H1 (cell line): ENCODE results near the gene MMEL1. TPM values are rescaled to one million over a fixed set of nuclear protein-coding genes. Genes with fewer than 3 reads are reported as not detected.

ENCODE experiments used
- CTCF ChIA-PET: fragments of 300-600 bp; sonication (Branson Sonifier 250); formaldehyde crosslinking; loops from one replicate; lab custom pipeline; 2021; ENCODE audit not compliant: partially characterized antibody; lab: Charles Lee
- POLR2A ChIA-PET: fragments of 300-600 bp; sonication (Branson Sonifier 250); formaldehyde crosslinking; loops from one replicate; lab custom pipeline; 2021; ENCODE audit warnings: inconsistent platforms; ENCODE audit not compliant: partially characterized antibody; lab: Charles Lee
- DNase-seq, 2 experiments: peaks; one replicate each; pipeline versions ENCODE4 v3.0.0 to v3.0.0-alpha.2; 2010 to 2022; ENCODE audit warnings: low spot score in 2 of 2, low read depth in 1 of 2, mixed read lengths in 1 of 2
- FAIRE-seq: peaks from 2 replicates; lab custom pipeline; 2011; peaks lifted over from hg19 to GRCh38; lab: Jason Lieb, UNC
- H2AFZ ChIP-seq: 2 replicates; pipeline ENCODE4 v1.8.1; 2012; ENCODE audit warnings: low read length, inconsistent platforms
- H2AK5ac ChIP-seq: 2 replicates; pipeline ENCODE4 v1.6.1; 2013; ENCODE audit warnings: low read depth, low read length
- H2BK120ac ChIP-seq: replicated peaks from 2 replicates; pipeline ENCODE3; 2013; ENCODE audit warnings: low read depth, low read length, inconsistent platforms
- H2BK12ac ChIP-seq: 2 replicates; pipeline ENCODE4 v1.6.1; 2013; ENCODE audit warnings: low read depth, low read length
- H2BK15ac ChIP-seq: 2 replicates; pipeline ENCODE4 v1.6.1; 2013; ENCODE audit warnings: low read length
- H2BK20ac ChIP-seq: 2 replicates; pipeline ENCODE4 v1.6.1; 2013; ENCODE audit warnings: low read length
- H2BK5ac ChIP-seq: 2 replicates; pipeline ENCODE4 v1.6.1; 2013; ENCODE audit warnings: low read depth, low read length
- H3K14ac ChIP-seq: 2 replicates; pipeline ENCODE4 v1.6.1; 2013; ENCODE audit warnings: inconsistent platforms; ENCODE audit not compliant: insufficient read length
- H3K18ac ChIP-seq: 2 replicates; pipeline ENCODE4 v1.6.1; 2013; ENCODE audit warnings: low read length; ENCODE audit errors: extremely low read depth
- H3K23ac ChIP-seq: 2 replicates; pipeline ENCODE4 v1.6.1; 2013; ENCODE audit warnings: inconsistent platforms; ENCODE audit not compliant: insufficient read length
- H3K23me2 ChIP-seq: 2 replicates; pipeline ENCODE4 v1.6.1; 2013; ENCODE audit warnings: low read depth, low read length
- H3K27ac ChIP-seq: 2 replicates; pipeline ENCODE4 v1.6.1; 2011; ENCODE audit warnings: low read depth, low read length, inconsistent platforms
- H3K27me3 ChIP-seq, 4 experiments: replicated peaks in 1 of 4; 1 replicate in 1 of 4; 2 replicates in 3 of 4; pipeline versions ENCODE4 v1.6.1 to v1.8.1; 2011 to 2013; ENCODE audit warnings: low read length in 3 of 4, mild to moderate bottlenecking in 3 of 4, inconsistent platforms in 2 of 4, mixed read lengths in 2 of 4, moderate library complexity in 1 of 4; ENCODE audit not compliant: control insufficient read depth in 3 of 4, insufficient read depth in 3 of 4; ENCODE audit errors: extremely low read depth in 1 of 4
- H3K36me3 ChIP-seq, 4 experiments: 2 replicates each; pipeline versions ENCODE4 v1.6.1 to v1.8.1; 2011 to 2013; ENCODE audit warnings: mild to moderate bottlenecking in 4 of 4, low read length in 3 of 4, moderate library complexity in 2 of 4, control low read depth in 1 of 4, inconsistent platforms in 1 of 4; ENCODE audit not compliant: insufficient read depth in 4 of 4, control insufficient read depth in 2 of 4
- H3K4ac ChIP-seq: replicated peaks from 2 replicates; pipeline ENCODE3; 2013; ENCODE audit warnings: low read length, low read depth, mixed read lengths, inconsistent platforms; ENCODE audit not compliant: insufficient read length
- H3K4me1 ChIP-seq, 4 experiments: replicated peaks in 1 of 4; 1 replicate in 1 of 4; 2 replicates in 3 of 4; pipeline versions ENCODE4 v1.6.1 to v1.8.1; 2011 to 2013; ENCODE audit warnings: low read length in 3 of 4, inconsistent platforms in 2 of 4, mixed read lengths in 1 of 4; ENCODE audit not compliant: insufficient read depth in 4 of 4, control insufficient read depth in 3 of 4
- H3K4me2 ChIP-seq, 2 experiments: 2 replicates each; pipeline versions ENCODE4 v1.6.1 to v1.8.1; 2011 to 2013; ENCODE audit warnings: low read depth in 2 of 2, low read length in 2 of 2, control low read depth in 1 of 2, inconsistent platforms in 1 of 2, mild to moderate bottlenecking in 1 of 2; ENCODE audit not compliant: insufficient read depth in 1 of 2
- H3K4me3 ChIP-seq, 4 experiments: fragments of 200-600, 300-600 bp in 1 of 4; sonication (generic), shearing (Covaris generic), sonication (Bioruptor Twin) in 1 of 4; 2 replicates each; pipeline versions ENCODE4 v1.5.1 to v1.8.1; 2011 to 2016; ENCODE audit warnings: low read length in 4 of 4, low read depth in 3 of 4, control low read depth in 2 of 4, inconsistent platforms in 2 of 4, mild to moderate bottlenecking in 2 of 4, mixed read lengths in 1 of 4, moderate library complexity in 1 of 4; ENCODE audit not compliant: insufficient read depth in 2 of 4; ENCODE audit errors: extremely low read depth in 1 of 4
- H3K56ac ChIP-seq: replicated peaks from 2 replicates; pipeline ENCODE3; 2013; ENCODE audit warnings: low read depth, mild to moderate bottlenecking, mixed read lengths, low read length, inconsistent platforms; ENCODE audit not compliant: insufficient read length
- H3K79me1 ChIP-seq: 2 replicates; pipeline ENCODE4 v1.6.1; 2013; ENCODE audit warnings: low read depth, low read length, control low read depth
- H3K79me2 ChIP-seq, 2 experiments: 2 replicates each; pipeline versions ENCODE4 v1.6.1 to v1.8.1; 2012 to 2013; ENCODE audit warnings: low read length in 2 of 2, mild to moderate bottlenecking in 2 of 2, inconsistent platforms in 1 of 2; ENCODE audit not compliant: insufficient read depth in 2 of 2, control insufficient read depth in 1 of 2
- H3K9ac ChIP-seq, 4 experiments: replicated peaks in 1 of 4; 1 replicate in 1 of 4; 2 replicates in 3 of 4; pipeline versions ENCODE4 v1.6.1 to v1.8.1; 2011 to 2013; ENCODE audit warnings: low read depth in 3 of 4, low read length in 3 of 4, control low read depth in 2 of 4, mild to moderate bottlenecking in 2 of 4, moderate library complexity in 2 of 4, inconsistent platforms in 1 of 4; ENCODE audit errors: extremely low read depth in 1 of 4
- H3K9me3 ChIP-seq, 2 experiments: 2 replicates each; pipeline versions ENCODE4 v1.6.1 to v1.8.1; 2012 to 2013; ENCODE audit warnings: mild to moderate bottlenecking in 2 of 2, moderate library complexity in 2 of 2, control low read depth in 1 of 2, inconsistent platforms in 1 of 2, low read depth in 1 of 2, low read length in 1 of 2, mixed read lengths in 1 of 2; ENCODE audit not compliant: insufficient read depth in 2 of 2
- H4K20me1 ChIP-seq, 2 experiments: replicated peaks in 1 of 2; 2 replicates each; pipeline versions ENCODE3 to v1.8.1; 2011 to 2013; ENCODE audit warnings: inconsistent platforms in 2 of 2, low read length in 2 of 2, mild to moderate bottlenecking in 1 of 2; ENCODE audit not compliant: insufficient read depth in 2 of 2, control insufficient read depth in 1 of 2
- H4K5ac ChIP-seq: 2 replicates; pipeline ENCODE4 v1.6.1; 2013; ENCODE audit warnings: low read length, low read depth, mixed read lengths, inconsistent platforms; ENCODE audit not compliant: insufficient read length
- H4K8ac ChIP-seq: 2 replicates; pipeline ENCODE4 v1.8.0; 2013; ENCODE audit warnings: mild to moderate bottlenecking, moderate library complexity, low read length, inconsistent platforms; ENCODE audit not compliant: insufficient read depth; ENCODE audit errors: extremely low read depth
- H4K91ac ChIP-seq: replicated peaks from 2 replicates; pipeline ENCODE3; 2013; ENCODE audit warnings: low read length, mixed read lengths, inconsistent platforms; ENCODE audit not compliant: insufficient read length
- FOSL1 ChIP-seq: IDR thresholded peaks from 2 replicates; pipeline ENCODE4 v1.6.1; 2011; ENCODE audit warnings: mild to moderate bottlenecking, low read depth, low read length, moderate library complexity; ENCODE audit not compliant: insufficient read depth
- GABPA ChIP-seq: IDR thresholded peaks from 2 replicates; pipeline ENCODE4 v1.6.1; 2011; ENCODE audit warnings: mild to moderate bottlenecking, low read length, moderate library complexity, borderline replicate concordance; ENCODE audit not compliant: insufficient read depth
- GTF2F1 ChIP-seq: IDR thresholded peaks from 2 replicates; pipeline ENCODE4 v1.6.1; 2012; ENCODE audit warnings: low read depth, low read length, improper control_type of control experiment, borderline replicate concordance
- HDAC6 ChIP-seq: IDR thresholded peaks from one replicate; pipeline ENCODE4 v1.7.1; 2012; ENCODE audit warnings: low read depth, mild to moderate bottlenecking, inconsistent platforms, low read length, moderate library complexity
- RAD21 ChIP-seq, 2 experiments: IDR thresholded peaks in 1 of 2; conservative IDR thresholded peaks in 1 of 2; 2 replicates each; pipeline ENCODE4 v1.6.1; 2011; ENCODE audit warnings: low read depth in 2 of 2, low read length in 2 of 2, improper control_type of control experiment in 1 of 2, inconsistent platforms in 1 of 2, mild to moderate bottlenecking in 1 of 2, moderate library complexity in 1 of 2
- RBBP5 ChIP-seq: IDR thresholded peaks from 2 replicates; pipeline ENCODE4 v1.7.1; 2012; ENCODE audit warnings: low read depth, mild to moderate bottlenecking, inconsistent platforms, low read length, moderate library complexity, borderline replicate concordance
- SP2 ChIP-seq: IDR thresholded peaks from 2 replicates; pipeline ENCODE4 v1.6.1; 2012; ENCODE audit warnings: mild to moderate bottlenecking, low read length, inconsistent platforms
- WGBS, 2 experiments: shearing (Covaris generic) in 1 of 2; methylation state at CpG; one replicate each; pipeline versions ENCODE4 v1.1.6 to v1.1.7; 2013 to 2015; ENCODE audit warnings: low lambda C conversion rate in 2 of 2, mixed read lengths in 2 of 2, inconsistent platforms in 1 of 2, low coverage in 1 of 2, missing lambda C conversion rate in 1 of 2; ENCODE audit not compliant: insufficient replicate concordance in 2 of 2, insufficient coverage in 1 of 2, insufficient read length in 1 of 2; ENCODE audit errors: extremely low coverage in 1 of 2, missing lambda C conversion rate in 1 of 2; 5-methylcytosine and 5-hydroxymethylcytosine counted together
- polyA plus RNA-seq, 7 experiments: library from polyadenylated mRNA; depleted of rRNA in 3 of 7; stranded (reverse) in 5 of 7; unstranded in 2 of 7; fragments of >200 nt in 5 of 7; fragments of 200-250 nt in 2 of 7; gene quantifications; 1 replicate in 5 of 7; 2 replicates in 1 of 7; 4 replicates in 1 of 7; pipeline versions ENCODE4 v1.2.1 to v1.2.3, GENCODE V29; 2011 to 2013; ENCODE audit warnings: missing spikeins in 2 of 7, mixed read lengths in 2 of 7
- total RNA-seq: library from RNA; stranded (reverse); fragmentation: NEBNext Ultra II Directional; extraction: Animal tissue kit (Norgen Biotek cat#: 25700); gene quantifications from 2 replicates; pipeline ENCODE4 v1.2.1, GENCODE V29; 2021
- TF ChIP-seq, protein P1 (sequence below), 3 experiments: IDR thresholded peaks; 1 replicate in 2 of 3; 2 replicates in 1 of 3; pipeline versions ENCODE4 v1.5.1 to v1.6.1; 2011; ENCODE audit warnings: low read length in 3 of 3, mild to moderate bottlenecking in 3 of 3, inconsistent platforms in 2 of 3, low read depth in 1 of 3, moderate library complexity in 1 of 3; ENCODE audit not compliant: insufficient read depth in 1 of 3; ENCODE audit errors: control extremely low read depth in 1 of 3

Gene MMEL1
- total and polyA plus RNA-seq, 2 of the 8 experiments (the other 6 are each of a cell fraction or from before 2014, with no cell fraction given), result 0.91 to 1.7 TPM

DNA sequence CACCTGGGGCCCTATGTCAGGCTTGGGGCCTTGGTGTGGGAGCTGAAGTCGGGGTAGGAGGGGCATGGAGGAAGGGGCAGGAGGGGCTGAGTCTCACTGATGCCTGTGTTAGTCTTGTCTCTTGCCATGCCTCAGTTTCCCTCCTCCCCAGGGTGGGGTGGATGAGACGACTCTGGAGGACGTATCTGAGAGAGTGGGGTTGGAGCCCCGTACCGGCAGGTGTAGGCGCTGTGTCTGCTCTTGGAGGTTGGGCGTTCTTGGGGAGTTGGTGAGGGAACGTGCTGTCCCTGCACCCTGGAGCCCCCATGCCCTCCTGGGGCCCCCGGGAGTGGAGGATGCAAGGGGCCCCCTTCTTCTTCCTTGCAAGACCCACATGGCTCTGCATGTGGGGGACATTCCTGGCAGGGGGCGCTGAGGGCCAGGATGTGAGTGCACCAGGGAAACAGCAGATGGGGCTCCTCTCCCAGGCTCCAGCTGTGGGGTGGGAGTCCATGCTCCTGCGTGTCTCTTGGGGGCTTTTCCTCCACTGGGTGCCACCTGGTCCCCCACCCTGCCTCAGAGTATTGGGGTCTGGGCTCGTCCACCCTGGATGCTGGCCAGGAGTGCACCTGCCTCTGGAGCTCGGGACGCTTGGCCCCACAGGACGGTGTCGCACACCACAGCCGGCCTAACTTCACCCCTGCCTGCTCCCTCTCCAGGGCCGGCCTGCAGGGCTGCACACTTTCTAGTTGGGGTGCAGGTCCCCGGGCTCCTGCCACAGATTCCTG is 78.0 kb downstream of the MMEL1 start:
- Histone ChIP-seq H3K18ac (no peak overlapping the region; the same call in 1 of the 2 replicates), H3K23ac (no peak overlapping the region), H3K27me3 (no peaks in the 10 kb centered on the region), H3K4me2 (no peak overlapping the region), H3K27ac (no peak overlapping the region), H4K91ac (no peak overlapping the region), H2BK20ac (no peak overlapping the region), H2BK120ac (no peak overlapping the region), H3K4me1 (peaks cover 0 to 6% (median 0%) of the 10 kb centered on the region in 4 experiments; a peak in 2 of 7 replicates), H2AFZ (no peak overlapping the region), H3K4ac (no peak overlapping the region), H3K79me2 (no peaks in the 10 kb centered on the region), H2BK5ac (no peak overlapping the region), H2AK5ac (no peak overlapping the region), H3K23me2 (no peaks in the 10 kb centered on the region), H2BK12ac (no peak overlapping the region), H4K5ac (no peak overlapping the region), H3K36me3 (no peaks in the 10 kb centered on the region), H3K56ac (no peak overlapping the region), H3K79me1 (no peaks in the 10 kb centered on the region), H3K14ac (no peak overlapping the region), H4K20me1 (no peaks in the 10 kb centered on the region), H3K4me3 (no peak overlapping the region), H3K9ac (no peak overlapping the region), H4K8ac (0 out of 2 replicates have a peak overlapping the region, but pooled peaks have one; percentile 25), H2BK15ac (no peak overlapping the region; the same call in 1 of the 2 replicates), H3K9me3 (no peaks in the 10 kb centered on the region; a peak in 1 of 4 replicates)
- no peak for DNase-seq
- no peak for FAIRE-seq
- POLR2A ChIA-PET, result no interaction called here
- peak; percentile 70 to 77 for TF ChIP-seq RAD21 (IDR thresholded peaks at IDR 0.05 in 1 of 2, conservative IDR thresholded peaks at IDR 0.05 in 1 of 2; ENCODE audit: low read depth in 2 of 2, low read length in 2 of 2)
- no peak for TF ChIP-seq HDAC6
- TF ChIP-seq RBBP5, result no peak
- TF ChIP-seq, protein P1, sequence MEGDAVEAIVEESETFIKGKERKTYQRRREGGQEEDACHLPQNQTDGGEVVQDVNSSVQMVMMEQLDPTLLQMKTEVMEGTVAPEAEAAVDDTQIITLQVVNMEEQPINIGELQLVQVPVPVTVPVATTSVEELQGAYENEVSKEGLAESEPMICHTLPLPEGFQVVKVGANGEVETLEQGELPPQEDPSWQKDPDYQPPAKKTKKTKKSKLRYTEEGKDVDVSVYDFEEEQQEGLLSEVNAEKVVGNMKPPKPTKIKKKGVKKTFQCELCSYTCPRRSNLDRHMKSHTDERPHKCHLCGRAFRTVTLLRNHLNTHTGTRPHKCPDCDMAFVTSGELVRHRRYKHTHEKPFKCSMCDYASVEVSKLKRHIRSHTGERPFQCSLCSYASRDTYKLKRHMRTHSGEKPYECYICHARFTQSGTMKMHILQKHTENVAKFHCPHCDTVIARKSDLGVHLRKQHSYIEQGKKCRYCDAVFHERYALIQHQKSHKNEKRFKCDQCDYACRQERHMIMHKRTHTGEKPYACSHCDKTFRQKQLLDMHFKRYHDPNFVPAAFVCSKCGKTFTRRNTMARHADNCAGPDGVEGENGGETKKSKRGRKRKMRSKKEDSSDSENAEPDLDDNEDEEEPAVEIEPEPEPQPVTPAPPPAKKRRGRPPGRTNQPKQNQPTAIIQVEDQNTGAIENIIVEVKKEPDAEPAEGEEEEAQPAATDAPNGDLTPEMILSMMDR (IDR thresholded peaks at IDR 0.05; ENCODE audit: control extremely low read depth in 1 of 3, insufficient read depth in 1 of 3, low read depth in 1 of 3, low read length in 3 of 3), result peak in 2 of 3 experiments; percentile 58 to 80; a peak in 3 of 4 replicates
- no peak for TF ChIP-seq FOSL1
- TF ChIP-seq SP2, result no peak
- no peak for TF ChIP-seq GTF2F1
- TF ChIP-seq GABPA, result 0 out of 2 replicates have a peak, but pooled peaks have one; percentile 34
- 83% methylated on average over 11 of the region's 19 CpGs; no CpG with 5 or more reads in 1 of the 2 experiments for WGBS, 2 experiments
- CTCF ChIA-PET, result interaction anchor here (1.4 kb wide), 1 partner anchor 862 kb away, joined by 3 read pairs; no protein-coding TSS in a partner anchor
